GM04503 (cell line): ENCODE data around the gene TNK2.
"Not testable (repeated sequence)": the region's sequence is repeated elsewhere in the genome, so short reads cannot be mapped to it uniquely, and the experiment has no call there.

Experiments used
- DNase-seq: peaks from one replicate; pipeline ENCODE4 v3.0.0-alpha.2; 2012; ENCODE audit warnings: low read depth

The TNK2 gene

GRCh38 chr3:195885036-195885891 lies 23.1 kb downstream of the TNK2 start:
- no peak for DNase-seq

- DNase-seq = no peak
These were observed 23.7 kb downstream of the TNK2 start for GRCh38 chr3:195884691-195885035.

DNA sequence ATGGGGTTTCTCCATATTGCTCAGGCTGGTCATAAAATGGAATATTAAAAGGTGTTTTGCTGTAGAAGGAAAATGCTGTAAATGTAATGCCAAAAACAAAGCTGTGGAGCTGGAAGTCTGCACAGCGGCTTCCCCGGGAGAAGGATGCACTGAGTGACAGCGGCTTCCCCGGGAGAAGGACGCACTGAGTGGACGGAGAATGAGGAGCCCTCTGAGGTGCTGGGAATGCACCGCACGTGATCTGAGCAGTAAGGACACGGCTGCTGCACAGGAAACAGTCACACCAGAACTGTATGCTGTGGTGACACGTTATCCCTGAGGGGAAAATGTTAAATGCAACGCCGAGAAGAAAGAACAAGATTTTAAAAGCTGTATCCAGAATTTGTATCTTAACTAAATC lies 24.6 kb downstream of the TNK2 start:
- DNase-seq = no peak

- DNase-seq = no peak
These were observed 25.2 kb downstream of the TNK2 start for GRCh38 chr3:195883160-195883559.

- no peak for DNase-seq
These were observed 26.3 kb downstream of the TNK2 start for GRCh38 chr3:195882002-195882441.

DNA sequence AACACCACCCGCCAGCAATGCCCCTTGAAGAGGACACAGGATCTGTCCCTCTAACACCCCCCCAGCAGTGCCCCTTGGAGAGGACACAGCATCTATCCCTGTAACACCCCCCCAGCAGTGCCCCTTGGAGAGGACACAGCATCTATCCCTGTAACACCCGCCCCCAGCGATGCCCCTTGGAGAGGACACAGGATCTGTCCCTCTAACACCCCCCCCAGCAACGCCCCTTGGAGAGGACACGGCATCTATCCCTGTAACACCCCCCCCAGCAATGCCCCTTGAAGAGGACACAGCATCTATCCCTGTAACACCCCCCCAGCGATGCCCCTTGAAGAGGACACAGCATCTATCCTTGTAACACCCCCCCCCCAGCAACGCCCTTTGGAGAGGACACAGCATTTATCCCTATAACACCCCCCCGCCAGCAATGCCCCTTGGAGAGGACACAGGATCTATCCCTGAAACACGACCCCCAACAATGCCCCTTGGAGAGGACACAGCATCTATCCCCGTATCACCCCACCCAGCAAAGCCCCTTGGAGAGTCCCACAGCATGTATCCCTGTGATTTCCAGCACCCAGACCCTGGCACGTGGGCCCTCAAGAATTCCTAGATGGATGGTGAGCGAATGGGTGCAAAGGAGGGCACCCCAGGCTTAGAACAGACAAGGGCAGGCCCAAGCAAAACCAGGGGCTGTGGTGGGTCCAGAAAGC lies 26.9 kb downstream of the TNK2 start:
- DNase-seq = no peak

DNA sequence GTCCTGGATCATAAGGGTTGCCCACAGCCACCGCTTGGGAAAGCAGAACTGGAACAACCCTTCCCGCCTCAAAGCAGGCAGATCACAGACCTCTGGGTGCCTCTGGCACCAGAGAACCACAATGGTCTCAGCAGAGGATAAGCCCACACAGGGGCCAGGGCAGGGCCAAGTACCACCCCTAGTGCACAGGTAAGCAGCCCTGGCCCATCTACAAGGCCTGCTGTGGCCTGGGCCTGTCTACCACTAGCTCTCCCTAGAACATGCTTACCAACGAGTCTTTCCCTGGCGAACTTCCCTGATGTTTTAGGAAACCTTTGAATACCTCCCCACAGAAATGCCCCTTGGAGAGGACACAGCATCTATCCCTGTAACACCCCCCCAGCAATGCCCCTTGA lies 28.3 kb downstream of the TNK2 start:
- DNase-seq = no peak

GRCh38 chr3:195879416-195880036 lies 28.8 kb downstream of the TNK2 start:
- no peak for DNase-seq

DNA sequence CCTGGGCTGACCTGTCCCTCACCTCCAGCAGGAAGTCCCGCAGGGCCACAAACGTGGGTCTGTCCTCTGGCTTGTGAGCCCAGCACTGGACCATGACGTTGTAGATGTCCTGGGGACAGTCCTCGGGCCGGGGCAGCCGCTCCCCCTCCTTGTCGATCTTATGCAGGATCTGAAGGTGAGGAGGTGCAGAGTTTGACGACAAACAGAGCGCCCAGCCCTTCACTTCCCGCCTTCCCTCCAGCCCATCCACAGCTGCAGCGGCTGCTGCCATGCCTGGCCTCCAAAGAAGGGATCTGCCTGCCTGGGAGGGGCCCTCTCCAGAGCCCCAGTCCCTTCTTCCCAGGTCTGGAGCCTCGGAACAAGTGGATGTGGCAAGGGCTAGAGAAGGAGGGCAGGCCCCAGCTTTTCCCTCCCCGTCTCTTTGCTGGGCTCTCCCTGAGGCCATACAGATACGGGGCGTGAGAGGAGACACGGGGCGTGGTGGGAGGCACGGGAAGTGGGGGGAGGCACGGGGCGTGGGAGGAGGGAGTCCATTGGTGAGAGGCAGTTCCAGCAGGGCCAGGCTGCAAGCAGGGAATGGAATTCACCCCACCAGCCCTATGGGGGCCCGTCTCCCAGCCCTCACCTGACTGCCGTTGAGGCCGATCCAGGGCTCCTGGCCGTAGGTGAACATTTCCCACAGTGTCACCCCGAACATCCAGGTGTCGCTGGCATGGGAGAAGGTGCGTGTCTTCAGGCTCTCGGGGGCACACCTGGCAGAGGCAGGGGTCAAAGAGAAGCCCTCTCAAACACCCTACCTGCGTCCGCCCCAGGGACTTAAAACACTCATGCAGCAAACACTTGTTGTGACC lies 29.7 kb downstream of the TNK2 start:
- DNase-seq = no peak

GRCh38 chr3:195877767-195878423 lies 30.5 kb downstream of the TNK2 start:
- no peak for DNase-seq

- no peak for DNase-seq
These were observed 31.1 kb downstream of the TNK2 start for GRCh38 chr3:195877136-195877715.

DNA sequence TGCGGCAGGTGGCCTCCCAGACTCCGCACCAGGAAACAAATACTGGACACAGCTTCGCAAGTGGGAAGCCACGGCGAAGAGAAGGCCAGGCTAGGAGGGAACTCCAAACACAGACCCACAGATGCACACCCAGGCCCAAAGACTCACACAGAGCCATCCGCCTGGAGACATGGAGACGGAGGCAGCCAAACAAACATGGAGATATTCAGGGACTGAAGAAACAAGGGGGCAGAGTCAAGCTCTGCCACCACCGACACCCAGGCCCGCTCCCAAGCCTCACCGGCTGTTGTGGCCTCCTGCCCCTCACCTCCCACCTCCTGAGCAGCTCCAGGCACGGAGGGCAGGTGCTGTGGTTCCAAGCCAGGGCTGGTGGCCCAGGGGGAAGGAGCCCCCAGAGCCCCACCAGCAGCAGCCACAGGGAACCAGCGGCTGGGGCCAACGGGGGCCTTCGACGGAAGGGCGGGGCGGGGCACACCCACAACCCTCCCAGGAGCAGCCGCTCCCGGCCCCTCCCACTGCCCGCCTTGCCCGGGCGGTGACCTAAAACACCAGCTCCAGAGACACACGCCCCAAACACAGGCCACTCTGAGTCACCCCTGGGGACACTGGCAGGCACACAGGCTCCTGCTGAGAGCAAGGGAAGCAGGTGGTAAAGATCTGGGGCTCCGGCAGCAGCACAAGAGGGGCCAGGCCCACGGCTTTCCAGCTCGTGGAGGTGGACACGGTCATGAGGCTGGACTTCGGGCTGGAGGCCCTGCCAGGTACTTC lies 31.9 kb downstream of the TNK2 start:
- no peak for DNase-seq

DNA sequence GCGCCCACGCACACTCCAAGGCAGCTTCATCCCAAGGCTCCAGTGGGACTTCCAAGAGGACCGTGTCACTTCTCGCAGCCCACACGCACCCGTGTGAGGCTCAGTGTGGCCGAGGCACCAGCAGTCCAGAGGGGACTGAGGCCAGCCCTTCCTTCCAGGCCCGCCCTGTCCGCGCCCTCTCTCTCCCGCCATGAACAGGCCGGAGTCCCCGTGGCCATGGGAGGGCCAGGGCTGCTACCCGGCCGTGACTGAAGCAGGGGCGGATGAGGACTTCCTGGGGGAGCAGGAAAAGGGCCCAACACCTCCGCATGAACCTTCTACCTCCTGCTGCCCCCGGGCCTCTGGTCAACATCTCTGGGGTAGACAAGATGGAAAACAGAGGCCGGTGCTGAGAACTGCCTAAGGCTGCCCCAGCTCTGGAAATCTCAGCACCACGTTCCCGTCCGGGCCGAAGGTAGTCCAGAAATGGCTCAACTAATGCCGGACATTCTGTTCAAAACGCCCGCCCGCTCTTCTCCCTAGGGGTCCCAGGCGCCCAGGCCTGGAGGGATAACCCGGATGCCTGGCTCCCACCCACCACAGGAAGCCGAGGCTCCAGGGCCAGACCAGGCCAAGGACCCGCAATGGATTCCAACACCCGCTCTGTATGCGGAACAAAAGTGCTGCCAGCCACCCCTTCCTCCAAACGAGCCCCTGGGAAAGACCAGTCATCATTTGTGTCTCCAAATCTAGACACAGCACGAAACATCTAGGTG lies 32.7 kb downstream of the TNK2 start:
- DNase-seq = no peak

- DNase-seq = no peak
These were observed 34.4 kb downstream of the TNK2 start for GRCh38 chr3:195873971-195874370.

GRCh38 chr3:195873281-195873887 lies 35.0 kb downstream of the TNK2 start:
- no peak for DNase-seq

DNA sequence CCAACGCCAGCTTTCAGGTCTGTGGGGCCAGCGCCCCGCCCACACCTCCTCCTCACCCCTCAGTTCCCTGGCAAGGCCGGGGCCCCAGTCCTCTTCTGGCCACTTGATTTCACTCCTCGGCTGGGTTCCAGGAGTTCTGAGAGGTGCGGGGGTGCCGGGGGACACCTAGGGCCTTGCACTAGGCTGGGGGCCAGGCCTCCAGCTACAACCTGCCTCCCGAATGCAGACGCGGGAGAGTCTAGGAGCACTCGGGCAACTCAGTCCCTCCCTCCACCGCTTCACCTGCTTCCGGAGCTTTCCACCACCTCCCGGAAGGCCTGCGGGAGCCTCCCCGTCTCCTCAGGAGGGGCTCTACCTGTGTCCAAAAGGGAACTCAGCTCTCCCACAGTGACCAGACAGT lies 35.6 kb downstream of the TNK2 start:
- no peak for DNase-seq

GRCh38 chr3:195872097-195872496 lies 36.3 kb downstream of the TNK2 start:
- DNase-seq = no peak

- not testable (repeated sequence) for DNase-seq
These were observed 36.7 kb downstream of the TNK2 start for GRCh38 chr3:195871686-195872085.

GRCh38 chr3:195870937-195871336 lies 37.4 kb downstream of the TNK2 start:
- DNase-seq = no peak
